Retinal pigment epithelial cell (primary cell): ENCODE data around the gene TLR7.

ENCODE experiments used
- DNase-seq: peaks from one replicate; pipeline ENCODE4 v3.0.0-alpha.2; 2010; ENCODE audit warnings: low read depth
- H3K4me3 ChIP-seq: 2 replicates; pipeline ENCODE4 v1.5.1; 2011; ENCODE audit warnings: mild to moderate bottlenecking, low read length, control low read depth, moderate library complexity
- CTCF ChIP-seq: conservative IDR thresholded peaks from 2 replicates; pipeline ENCODE4 v1.5.1; 2011; ENCODE audit warnings: low read depth, low read length, control low read depth, inconsistent platforms

Gene TLR7

GRCh38 chrX:12887141-12887540 lies 20.3 kb downstream of the TLR7 start:
- no peak for DNase-seq
- H3K4me3 ChIP-seq: no peak overlapping the region
- no peak for TF ChIP-seq CTCF

DNA sequence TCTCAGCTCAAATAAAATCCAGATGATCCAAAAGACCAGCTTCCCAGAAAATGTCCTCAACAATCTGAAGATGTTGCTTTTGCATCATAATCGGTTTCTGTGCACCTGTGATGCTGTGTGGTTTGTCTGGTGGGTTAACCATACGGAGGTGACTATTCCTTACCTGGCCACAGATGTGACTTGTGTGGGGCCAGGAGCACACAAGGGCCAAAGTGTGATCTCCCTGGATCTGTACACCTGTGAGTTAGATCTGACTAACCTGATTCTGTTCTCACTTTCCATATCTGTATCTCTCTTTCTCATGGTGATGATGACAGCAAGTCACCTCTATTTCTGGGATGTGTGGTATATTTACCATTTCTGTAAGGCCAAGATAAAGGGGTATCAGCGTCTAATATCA lies 20.9 kb downstream of the TLR7 start:
- no peak for DNase-seq
- H3K4me3 ChIP-seq: no peak overlapping the region
- no peak for TF ChIP-seq CTCF

- no peak for DNase-seq
- H3K4me3 ChIP-seq: no peak overlapping the region
- no peak for TF ChIP-seq CTCF
These were observed 23.6 kb downstream of the TLR7 start for GRCh38 chrX:12890467-12890866.

GRCh38 chrX:12891171-12891570 lies 24.3 kb downstream of the TLR7 start:
- no peak overlapping the region for H3K4me3 ChIP-seq
- no peak for DNase-seq
- no peak for TF ChIP-seq CTCF

GRCh38 chrX:12891915-12892506 lies 25.1 kb downstream of the TLR7 start:
- DNase-seq: no peak
- no peak overlapping the region for H3K4me3 ChIP-seq
- no peak for TF ChIP-seq CTCF

GRCh38 chrX:12892716-12893115 lies 25.8 kb downstream of the TLR7 start:
- H3K4me3 ChIP-seq: no peak overlapping the region
- no peak for TF ChIP-seq CTCF
- no peak for DNase-seq
